Panc1 (cell line): ENCODE measurements around the gene C5. TPM values are rescaled to one million over a fixed set of nuclear protein-coding genes. Genes with fewer than 3 reads are reported as not detected.
A peak's percentile ranks its signal among the peaks of the same experiment; 100 is the strongest.

ENCODE experiments used
- ATAC-seq: fragments of 200-7000 bp; cut with Tn5 transposase; 2 replicates; pipeline ENCODE4 v1.9.1; 2020; ENCODE audit warnings: mild to moderate bottlenecking, moderate library complexity
- BruUV-seq: library from RNA; stranded (reverse); fragments of 400-500 nt; replicated peaks from 2 replicates; lab custom pipeline; 2021; lab: Mats Ljungman, UMichigan
- CTCF ChIA-PET: fragments of 300-600 bp; sonication (Branson Sonifier 250); formaldehyde crosslinking; loops from one replicate; lab custom pipeline; 2022; ENCODE audit warnings: antibody characterized with exemption; lab: Charles Lee
- POLR2A ChIA-PET: fragments of 300-600 bp; sonication (Branson Sonifier 250); formaldehyde crosslinking; loops from one replicate; lab custom pipeline; 2022; ENCODE audit warnings: antibody characterized with exemption; lab: Charles Lee
- DNase-seq: peaks from one replicate; pipeline ENCODE4 v3.0.0-alpha.2; 2010; ENCODE audit warnings: low read depth, low spot score
- H3K27ac ChIP-seq: 2 replicates; pipeline ENCODE4 v1.5.1; 2011; ENCODE audit warnings: mild to moderate bottlenecking, low read length, inconsistent platforms
- H3K27me3 ChIP-seq: fragments of 200-500 bp; sonication (Bioruptor generic); 2 replicates; pipeline ENCODE4 v1.6.0; 2014; ENCODE audit warnings: low read length, inconsistent platforms; ENCODE audit not compliant: control insufficient read depth, insufficient read depth
- H3K36me3 ChIP-seq: fragments of 200-500 bp; sonication (Bioruptor generic); 2 replicates; pipeline ENCODE4 v1.5.1; 2014; ENCODE audit warnings: inconsistent platforms, mild to moderate bottlenecking, low read length, moderate library complexity; ENCODE audit not compliant: control insufficient read depth, insufficient read depth
- H3K4me1 ChIP-seq: 2 replicates; pipeline ENCODE4 v1.5.1; 2011; ENCODE audit warnings: inconsistent platforms, mild to moderate bottlenecking, low read length, moderate library complexity; ENCODE audit not compliant: control insufficient read depth, insufficient read depth
- H3K4me3 ChIP-seq, 2 experiments: 2 replicates each; pipeline ENCODE4 v1.5.1; 2011 to 2012; ENCODE audit warnings: low read depth in 2 of 2, low read length in 2 of 2, mild to moderate bottlenecking in 2 of 2, inconsistent platforms in 1 of 2, moderate library complexity in 1 of 2
- H3K9me3 ChIP-seq: fragments of 200-500 bp; sonication (Bioruptor generic); 2 replicates; pipeline ENCODE4 v1.5.1; 2014; ENCODE audit warnings: low read depth, mild to moderate bottlenecking, inconsistent platforms, low read length, moderate library complexity; ENCODE audit not compliant: control insufficient read depth, insufficient read depth
- CTCF ChIP-seq: fragments of 450-650 bp; IDR thresholded peaks from 2 replicates; pipeline ENCODE4 v1.5.1; 2017; ENCODE audit warnings: mild to moderate bottlenecking
- POLR2AphosphoS5 ChIP-seq: IDR thresholded peaks from 2 replicates; pipeline ENCODE4 v1.6.1; 2012; ENCODE audit warnings: mild to moderate bottlenecking, low read depth, low read length, moderate library complexity
- REST ChIP-seq, 2 experiments: IDR thresholded peaks; 2 replicates each; pipeline ENCODE4 v1.6.1; 2011 to 2012; ENCODE audit warnings: low read depth in 2 of 2, control low read depth in 1 of 2, low read length in 1 of 2, mild to moderate bottlenecking in 1 of 2, moderate library complexity in 1 of 2; ENCODE audit not compliant: insufficient read depth in 1 of 2
- SIN3A ChIP-seq: IDR thresholded peaks from 2 replicates; pipeline ENCODE4 v1.6.1; 2012; ENCODE audit warnings: low read depth, mild to moderate bottlenecking, low read length, moderate library complexity, borderline replicate concordance; ENCODE audit not compliant: insufficient read depth
- TCF7L2 ChIP-seq: IDR thresholded peaks from 2 replicates; pipeline ENCODE4 v1.6.1; 2011; ENCODE audit warnings: mild to moderate bottlenecking, low read depth, low read length, inconsistent platforms
- in situ Hi-C: cut with HindIII; loops from 2 replicates; pipeline ENCODE4 v1.10.0; 2016; ENCODE audit warnings: low sequenced_read_pairs, low pct_unique_long_range_greater_than_20kb
- intact Hi-C: fragments of 100-400 bp; cut with micrococcal nuclease; formaldehyde crosslinking; loops from one replicate; pipeline ENCODE4 v1.10.0; 2022; ENCODE audit not compliant: unreplicated experiment
- total RNA-seq: library from RNA; stranded (reverse); gene quantifications from one replicate; pipeline ENCODE4 v1.2.1, GENCODE V29; 2021; ENCODE audit not compliant: unreplicated experiment

Gene C5
- total RNA-seq, 1 experiment from 2014 or later = 1.6 TPM

- H3K4me1 ChIP-seq = peaks cover 3% of the 10 kb centered on the region; the same call in 1 of the 2 replicates
- H3K36me3 ChIP-seq = no peaks in the 10 kb centered on the region; the same call in 1 of the 2 replicates
- no TSS peak for BruUV-seq
- peak; percentile 45 for TF ChIP-seq TCF7L2
- peak; percentile 38; the same call in 1 of the 2 replicates for TF ChIP-seq POLR2AphosphoS5
- TF ChIP-seq REST (IDR thresholded peaks at IDR 0.05; ENCODE audit: insufficient read depth in 1 of 2, low read depth in 2 of 2, low read length in 1 of 2) = no peak
- no peak for TF ChIP-seq CTCF
- TF ChIP-seq SIN3A = no peak
- H3K27me3 ChIP-seq = no peaks in the 10 kb centered on the region
- intact Hi-C loops = no loop called here
- peak; percentile 94 for ATAC-seq
- ChIA-PET CTCF (no interaction called here), POLR2A (no interaction called here)
- peak within 1 kb of the TSS; percentile 68 to 85 for H3K4me3 ChIP-seq
- DNase-seq = peak; percentile 64
- no peaks in the 10 kb centered on the region for H3K9me3 ChIP-seq
- H3K27ac ChIP-seq = peak within 1 kb of the TSS; percentile 91
- in situ Hi-C loops = no loop called here
Observed at GRCh38 chr9:121074370-121075250, 24.5 kb upstream of the C5 start, which contains the start of gene CNTRL. TSS of gene CNTRL (plus strand) at chr9:121074955. CDS start at chr9:121088327, 13,372 bp downstream.

- Histone ChIP-seq H3K9me3 (no peaks in the 10 kb centered on the region), H3K27ac (peak overlapping the region; percentile 91), H3K4me3 (peak overlapping the region; percentile 68 to 85), H3K36me3 (no peaks in the 10 kb centered on the region; the same call in 1 of the 2 replicates), H3K4me1 (peaks cover 3% of the 10 kb centered on the region; the same call in 1 of the 2 replicates), H3K27me3 (no peaks in the 10 kb centered on the region)
- TF ChIP-seq SIN3A (no peak), REST (IDR thresholded peaks at IDR 0.05; ENCODE audit: insufficient read depth in 1 of 2, low read depth in 2 of 2, low read length in 1 of 2) (no peak), POLR2AphosphoS5 (no peak), CTCF (no peak), TCF7L2 (no peak)
- peak; percentile 33 for DNase-seq
- CTCF ChIA-PET = interaction anchor here (0.7 kb wide), 1 partner anchor 51 kb away, joined by 4 read pairs; no protein-coding TSS in a partner anchor
- BruUV-seq = TSS peak; percentile 87
- POLR2A ChIA-PET = interaction anchor here (0.7 kb wide), 1 partner anchor 8 kb away, joined by 5 read pairs; no protein-coding TSS in a partner anchor
- no peak for ATAC-seq
- in situ Hi-C loops (no loop called here), intact Hi-C loops (no loop called here)
Observed at GRCh38 chr9:121073038-121073437, 23.0 kb upstream of the C5 start.
